AG04449 (cell line): Measurements from ENCODE around the gene PDCD5.
"Not testable (repeated sequence)": the region's sequence is repeated elsewhere in the genome, so short reads cannot be mapped to it uniquely, and the experiment has no call there.

Experiments
- CTCF ChIA-PET: fragments of 350-600 bp; formaldehyde crosslinking; extraction: SDS; loops from one replicate; lab custom pipeline; 2021; ENCODE audit warnings: antibody characterized with exemption; lab: Yijun Ruan, JAX
- POLR2A ChIA-PET: fragments of 400-600, 350-600 bp; formaldehyde crosslinking; extraction: SDS; loops from one replicate; lab custom pipeline; 2020; ENCODE audit warnings: antibody characterized with exemption, inconsistent platforms; lab: Yijun Ruan, JAX
- DNase-seq: peaks from one replicate; pipeline ENCODE4 v3.0.0-alpha.2; 2010; ENCODE audit warnings: low read depth, low spot score
- H3K4me3 ChIP-seq: 2 replicates; pipeline ENCODE4 v1.5.1; 2011; ENCODE audit warnings: low read depth, mild to moderate bottlenecking, control low read depth, low read length
- CTCF ChIP-seq: IDR thresholded peaks from one replicate; pipeline ENCODE4 v1.5.1; 2011; ENCODE audit warnings: mild to moderate bottlenecking, moderate library complexity, low read length, control low read depth, inconsistent platforms; ENCODE audit not compliant: insufficient read depth; ENCODE audit errors: missing control alignments

PDCD5 gene

GRCh38 chr19:32563761-32564160 is 17.2 kb upstream of the PDCD5 start:
- TF ChIP-seq CTCF, result no peak
- CTCF ChIA-PET, result interaction anchor here (0.7 to 1.0 kb wide), 2 partner anchors 9 to 228 kb away, joined by 3 to 4 read pairs; no protein-coding TSS in a partner anchor
- POLR2A ChIA-PET, result no interaction called here
- H3K4me3 ChIP-seq, result no peak overlapping the region
- no peak for DNase-seq

- no peak for DNase-seq
- POLR2A ChIA-PET, result no interaction called here
- CTCF ChIA-PET, result interaction anchor here (0.6 to 1.5 kb wide), 7 partner anchors 13 to 1896 kb away, joined by 3 to 6 read pairs (median 4); no protein-coding TSS in a partner anchor
- TF ChIP-seq CTCF, result no peak
- no peak overlapping the region for H3K4me3 ChIP-seq
Observed at GRCh38 chr19:32566246-32566830, 14.7 kb upstream of the PDCD5 start.

GRCh38 chr19:32567486-32567885 is 13.5 kb upstream of the PDCD5 start:
- TF ChIP-seq CTCF, result no peak
- no peak for DNase-seq
- ChIA-PET POLR2A (no interaction called here), CTCF (interaction anchor here (1.2 kb wide), 1 partner anchor 228 kb away, joined by 4 read pairs; no protein-coding TSS in a partner anchor)
- no peak overlapping the region for H3K4me3 ChIP-seq

GRCh38 chr19:32570081-32570785 is 10.8 kb upstream of the PDCD5 start:
- CTCF ChIA-PET, result interaction anchor here (0.6 to 7.5 kb wide), 18 partner anchors 9 to 1904 kb away, joined by 3 to 93 read pairs (median 4); partner anchors contain the start of gene PDCD5
- peak; percentile 5 for DNase-seq
- POLR2A ChIA-PET, result interaction anchor here (0.9 kb wide), 1 partner anchor 10 kb away, joined by 3 read pairs; the partner anchor contains the start of gene PDCD5
- peak overlapping the region; percentile 24; the same call in 1 of the 2 replicates for H3K4me3 ChIP-seq
- TF ChIP-seq CTCF, result peak; percentile 71

- CTCF ChIA-PET, result interaction anchor here (2.2 to 7.5 kb wide), 3 partner anchors 215 to 284 kb away, joined by 7 to 93 read pairs (median 42); no protein-coding TSS in a partner anchor
- DNase-seq, H3K4me3 ChIP-seq, POLR2A ChIA-PET: not testable (repeated sequence)
Observed at GRCh38 chr19:32571471-32572075, 9.4 kb upstream of the PDCD5 start.

GRCh38 chr19:32572700-32573491 is 8.1 kb upstream of the PDCD5 start:
- ChIA-PET POLR2A (interaction anchor here (0.6 kb wide), 1 partner anchor 198 kb away, joined by 3 read pairs; no protein-coding TSS in a partner anchor), CTCF (interaction anchor here (0.9 to 7.5 kb wide), 5 partner anchors 9 to 1890 kb away, joined by 3 to 93 read pairs (median 5); no protein-coding TSS in a partner anchor)
- DNase-seq, H3K4me3 ChIP-seq: not testable (repeated sequence)
